SK-N-DZ (cell line): ENCODE measurements around the gene KIF14.
"Not testable (repeated sequence)": the region's sequence is repeated elsewhere in the genome, so short reads cannot be mapped to it uniquely, and the experiment has no call there.

ENCODE experiments used
- DNase-seq: peaks from one replicate; pipeline ENCODE4 v3.0.0-alpha.2; 2015; ENCODE audit warnings: low spot score

The KIF14 gene

DNA sequence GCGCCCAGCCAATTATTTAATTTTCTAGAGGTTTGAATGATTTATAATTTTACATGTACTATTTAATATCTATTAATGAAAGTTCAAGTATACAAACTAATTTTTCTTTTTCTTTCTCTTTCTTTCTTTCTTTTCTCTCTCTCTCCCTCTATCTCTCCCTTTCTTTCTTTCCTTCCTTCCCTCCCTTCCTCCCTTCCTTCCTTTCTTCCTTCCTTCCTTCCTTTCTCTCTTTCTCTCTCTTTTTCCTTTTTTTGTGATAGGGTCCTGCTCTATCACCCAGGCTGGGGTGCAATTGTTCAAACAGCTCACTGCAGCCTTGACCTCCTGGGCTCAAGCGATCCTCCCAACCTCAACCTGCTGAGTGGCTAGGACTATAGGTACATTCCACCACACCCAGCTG, 16.1 kb upstream of the KIF14 start:
- DNase-seq = no peak

DNA sequence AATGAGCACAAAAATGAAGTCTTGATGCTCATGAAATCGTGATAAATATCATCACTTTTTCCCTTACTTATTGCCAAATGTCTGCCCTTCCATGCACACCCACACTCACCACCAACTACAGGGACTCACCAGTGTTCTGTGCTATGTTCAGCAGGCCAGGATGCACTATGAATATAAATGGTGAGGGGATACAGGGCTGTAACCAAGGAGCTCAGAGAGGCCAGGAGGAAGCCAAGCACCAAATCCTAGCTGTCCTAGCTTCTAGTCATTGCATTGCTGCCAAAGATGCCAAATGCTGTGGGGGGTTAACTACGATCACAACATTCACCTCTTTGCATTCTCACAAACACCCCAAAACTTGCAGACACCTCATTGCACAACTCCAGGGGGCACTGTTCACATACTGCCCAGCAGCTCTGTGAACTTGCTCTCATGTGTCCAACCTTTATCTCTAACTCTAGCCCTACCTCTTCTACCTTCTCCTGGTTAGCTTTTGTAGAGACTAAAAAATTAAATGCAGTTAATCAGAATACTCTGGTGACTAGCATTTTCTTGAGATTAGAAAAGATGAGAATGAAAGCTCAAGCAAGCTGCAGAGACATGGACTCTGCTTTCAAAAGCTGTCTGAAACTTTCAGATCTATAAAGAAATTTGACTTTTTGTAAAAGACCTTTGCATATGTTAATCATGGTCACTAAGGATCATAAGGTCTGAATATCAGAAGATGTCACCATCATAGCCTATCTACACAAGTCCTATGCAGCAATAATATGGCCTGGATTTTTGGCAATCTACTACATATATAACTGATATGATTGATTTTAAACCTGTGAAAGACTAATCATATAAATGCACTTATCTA, 13.9 kb upstream of the KIF14 start:
- DNase-seq = no peak

DNA sequence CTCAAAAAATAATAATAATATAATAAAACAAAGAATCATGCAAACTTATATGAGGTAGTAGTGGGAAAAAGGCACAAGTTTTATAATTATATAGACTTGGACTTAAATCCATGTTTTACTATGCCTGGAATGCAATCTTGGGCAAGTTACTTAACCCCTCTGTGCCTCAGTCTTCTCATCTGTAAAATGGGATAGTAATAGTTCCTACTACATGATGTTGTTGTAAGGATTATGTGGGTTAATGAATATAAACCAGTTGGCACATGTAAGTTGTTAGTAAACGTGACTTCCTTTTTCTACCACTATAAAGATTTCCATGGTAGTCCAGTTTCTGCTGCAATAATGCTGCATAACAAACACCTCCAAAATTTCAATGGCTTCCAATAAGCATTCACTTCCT, 10.8 kb upstream of the KIF14 start:
- DNase-seq = no peak

DNA sequence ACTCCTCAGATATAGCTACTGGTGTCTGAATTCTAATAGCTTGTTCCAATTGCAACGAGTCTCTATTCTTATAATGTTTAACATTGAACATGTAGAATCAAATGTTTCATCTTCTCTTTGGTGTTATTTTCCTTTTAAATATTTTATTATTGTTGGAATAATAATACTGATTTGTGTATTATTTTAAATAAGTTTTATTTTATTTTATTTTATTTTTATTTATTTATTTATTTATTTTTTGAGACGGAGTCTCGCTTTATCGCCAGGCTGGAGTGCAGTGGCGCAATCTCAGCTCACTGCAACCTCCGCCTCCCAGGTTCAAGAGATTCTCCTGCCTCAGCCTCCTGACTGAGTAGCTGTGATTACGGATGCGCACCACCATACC, 10.0 kb upstream of the KIF14 start:
- DNase-seq = not testable (repeated sequence)

- no peak for DNase-seq
Observed at GRCh38 chr1:200629876-200630514, 9.4 kb upstream of the KIF14 start.

DNA sequence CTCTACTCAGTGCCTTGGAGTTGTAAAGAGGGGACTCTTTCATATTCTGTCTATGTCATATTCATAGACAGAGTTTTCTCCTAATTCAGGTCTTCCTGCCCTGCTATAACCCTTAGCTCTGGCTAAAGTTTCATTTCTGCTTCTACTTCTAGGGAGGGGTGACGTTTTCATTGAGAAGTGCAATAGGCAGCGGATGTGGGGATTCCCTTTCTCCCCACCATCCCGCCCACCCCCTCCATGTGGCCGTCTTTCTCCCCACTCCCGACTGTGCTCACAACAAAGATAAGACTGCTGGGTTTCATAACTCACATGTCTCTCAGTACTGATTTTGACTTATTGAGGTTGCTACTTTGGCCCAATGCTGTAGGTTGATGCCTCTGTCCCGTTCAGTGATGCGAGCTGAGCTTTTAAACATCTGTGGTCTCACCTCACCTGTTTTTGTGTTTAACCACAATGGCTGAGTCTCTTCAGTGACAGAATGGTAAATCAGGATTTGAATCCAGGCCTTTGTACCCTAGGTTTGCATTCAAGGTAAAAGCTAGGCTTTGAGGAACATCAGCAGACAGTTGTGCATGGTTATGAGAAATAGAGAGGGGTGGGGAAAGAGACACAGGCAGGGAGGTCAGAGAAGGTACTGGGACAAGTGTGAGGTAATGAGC, 7.8 kb upstream of the KIF14 start:
- no peak for DNase-seq

DNA sequence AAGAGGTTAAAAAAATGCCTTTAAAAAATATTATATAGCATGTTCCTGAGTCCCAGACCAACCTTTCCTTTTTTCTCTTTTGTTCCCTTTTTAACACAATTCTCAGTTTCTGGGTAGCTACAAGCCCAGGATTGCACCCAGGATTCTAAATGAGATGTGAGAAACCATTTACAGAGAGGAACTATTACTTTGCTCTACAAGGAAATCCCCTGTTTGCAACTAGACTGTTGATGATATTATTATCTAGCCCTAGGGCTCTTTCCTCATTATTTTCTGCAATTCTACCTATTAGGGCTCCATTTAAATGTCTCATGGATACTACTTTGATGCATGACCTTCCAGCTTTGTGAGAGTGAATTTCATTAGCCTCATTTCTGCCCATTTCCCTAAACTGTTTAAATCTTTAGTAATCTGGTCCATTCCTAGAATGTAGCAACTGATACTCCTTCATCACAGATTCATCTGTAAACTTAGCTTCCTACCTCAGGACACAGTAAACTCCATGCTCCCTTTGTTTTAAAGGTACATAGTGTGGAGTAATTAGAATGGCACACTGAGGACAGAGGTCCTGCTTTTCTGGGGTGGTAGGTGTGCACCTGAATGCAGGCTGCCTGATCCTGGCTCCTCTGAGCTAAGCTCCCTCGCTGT, 7.1 kb upstream of the KIF14 start:
- no peak for DNase-seq

GRCh38 chr1:200626853-200627534, 6.4 kb upstream of the KIF14 start:
- DNase-seq = no peak

GRCh38 chr1:200625381-200625824, 4.9 kb upstream of the KIF14 start:
- DNase-seq = no peak

DNA sequence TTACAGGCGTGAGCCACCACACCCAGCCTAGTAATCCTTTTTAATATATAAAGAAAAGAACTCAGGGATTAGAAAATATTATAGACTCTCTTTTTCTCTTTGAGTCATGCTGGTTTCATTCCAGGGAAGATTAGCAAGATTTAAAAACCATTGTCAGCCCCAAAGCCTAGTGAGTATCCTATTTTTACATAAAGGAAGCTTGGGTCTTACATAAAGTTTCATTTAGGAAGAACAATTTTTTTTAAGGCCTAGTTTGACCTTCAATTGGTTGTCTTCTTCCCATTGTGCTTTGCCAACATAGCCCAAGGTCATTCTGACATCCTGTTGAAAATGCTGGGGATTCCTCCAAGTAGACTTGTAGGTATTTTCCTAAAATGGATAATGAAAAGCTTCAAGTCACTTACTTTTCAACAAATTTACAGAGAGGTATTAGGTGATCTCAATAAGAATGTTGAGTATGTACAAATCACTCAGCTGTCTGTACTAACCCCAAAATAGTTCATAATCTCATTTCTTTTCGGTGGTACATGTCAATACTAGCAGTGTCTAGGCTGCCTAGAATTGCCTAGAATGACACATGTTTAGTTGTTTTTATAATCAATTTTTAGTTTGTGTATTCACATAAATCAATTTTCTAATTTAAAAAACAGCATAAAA, 4.3 kb upstream of the KIF14 start:
- DNase-seq = no peak

- no peak for DNase-seq
Observed at GRCh38 chr1:200619894-200620272, 668 bp downstream of the KIF14 start.

DNA sequence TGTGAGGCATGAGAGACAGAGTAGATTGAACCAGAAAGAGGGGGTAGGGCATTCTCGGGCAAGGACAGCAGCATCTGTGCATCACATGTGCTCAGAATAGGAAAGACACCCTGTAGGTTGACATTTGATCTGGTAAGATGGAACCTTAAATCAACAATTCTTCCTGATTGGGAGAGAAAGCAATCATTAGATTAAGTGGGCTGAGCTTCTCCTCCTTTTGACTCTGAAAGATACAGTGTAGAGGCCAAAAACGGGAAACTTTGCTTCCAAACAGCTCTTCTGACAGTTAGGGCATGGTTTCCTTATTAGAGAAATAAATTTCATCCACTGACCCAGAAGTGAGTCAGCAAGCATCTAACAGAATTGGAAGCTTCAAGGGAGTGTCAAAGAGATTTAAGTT, 9.7 kb downstream of the KIF14 start:
- DNase-seq = no peak

DNA sequence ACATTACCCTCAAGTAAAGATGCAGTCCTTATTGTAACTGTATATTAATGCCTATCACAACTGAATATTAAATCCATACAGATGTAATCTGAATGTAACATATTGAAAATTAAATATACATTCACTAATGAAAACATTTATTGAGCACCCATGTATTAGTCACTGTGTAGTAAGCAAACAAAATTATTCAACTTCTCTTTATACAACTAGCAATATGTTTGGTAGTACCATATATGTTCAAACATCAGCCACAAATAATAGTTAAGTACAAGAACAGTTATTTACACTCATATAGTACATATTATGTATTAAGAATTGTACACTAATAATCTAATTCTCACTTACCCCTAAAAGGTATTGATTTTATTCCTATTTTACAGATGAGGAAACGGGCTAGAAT, 17.9 kb downstream of the KIF14 start:
- no peak for DNase-seq

GRCh38 chr1:200590001-200590400, 30.6 kb downstream of the KIF14 start:
- DNase-seq = no peak

DNA sequence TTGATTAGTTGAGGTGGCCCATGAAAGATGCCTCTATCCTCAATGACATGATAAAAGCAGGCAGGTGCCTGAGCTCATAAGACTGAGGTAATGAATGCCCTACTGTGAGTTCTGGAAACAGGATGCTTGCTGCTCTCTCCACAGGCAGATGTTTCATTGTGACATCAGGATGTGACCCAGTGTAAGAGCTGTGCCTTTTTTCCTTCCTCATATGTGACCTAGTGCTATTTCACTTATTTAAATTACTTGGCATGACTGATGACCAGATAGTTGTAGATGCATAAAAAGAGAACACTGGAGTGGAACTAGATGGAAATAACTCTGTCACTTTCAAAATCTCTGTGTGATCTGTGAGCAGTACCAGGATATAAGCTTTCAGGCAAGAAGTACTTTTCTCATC, 31.9 kb downstream of the KIF14 start:
- DNase-seq = no peak

- DNase-seq = no peak
Observed at GRCh38 chr1:200564319-200564718, 56.2 kb downstream of the KIF14 start.

GRCh38 chr1:200561856-200562214, 58.7 kb downstream of the KIF14 start:
- DNase-seq = no peak

GRCh38 chr1:200558866-200559459, 61.6 kb downstream of the KIF14 start:
- peak; percentile 19 for DNase-seq

GRCh38 chr1:200556002-200556401, 64.5 kb downstream of the KIF14 start:
- DNase-seq = no peak

DNA sequence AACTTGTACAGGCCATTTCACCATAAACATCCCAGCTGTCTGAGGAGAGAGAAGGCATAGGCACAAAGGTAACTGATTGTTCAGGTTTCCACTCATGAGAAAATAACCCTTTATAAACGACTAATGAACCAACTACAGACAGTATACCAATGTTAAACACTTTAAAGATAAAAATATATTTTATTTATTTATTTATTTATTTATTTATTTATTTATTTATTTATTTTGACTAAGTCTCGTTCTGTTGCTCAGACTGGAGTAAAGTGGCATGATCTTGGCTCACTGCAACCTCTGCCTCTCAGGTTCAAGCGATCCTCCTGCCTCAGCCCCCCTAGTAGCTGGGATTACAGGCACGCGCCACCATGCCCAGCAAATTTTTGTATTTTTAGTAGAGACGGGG, 67.8 kb downstream of the KIF14 start:
- DNase-seq = not testable (repeated sequence)

GRCh38 chr1:200550367-200550766, 70.2 kb downstream of the KIF14 start:
- no peak for DNase-seq
